HepG2 (cell line): ENCODE results near the gene SHLD1. TPM values are rescaled to one million over a fixed set of nuclear protein-coding genes. Genes with fewer than 3 reads are reported as not detected.
A peak's percentile ranks its signal among the peaks of the same experiment; 100 is the strongest.

Source experiments
- ATF3 ChIP-seq: sonication (generic); formaldehyde crosslinking; IDR thresholded peaks from 2 replicates; pipeline ENCODE4 v1.4.0; 2020; ENCODE audit warnings: missing genetic modification reagents
- CEBPB ChIP-seq: IDR thresholded peaks from 2 replicates; pipeline ENCODE4 v1.6.1; 2011; ENCODE audit warnings: low read depth, low read length, improper control_type of control experiment, borderline replicate concordance
- CENPX ChIP-seq: sonication (generic); formaldehyde crosslinking; IDR thresholded peaks from 2 replicates; pipeline ENCODE4 v1.9.0; 2021; ENCODE audit warnings: mild to moderate bottlenecking, missing genetic modification reagents, moderate library complexity
- DDIT3 ChIP-seq: sonication (generic); formaldehyde crosslinking; IDR thresholded peaks from 2 replicates; pipeline ENCODE4 v1.4.0; 2020; ENCODE audit warnings: mild to moderate bottlenecking, missing genetic modification reagents
- FLYWCH1 ChIP-seq: sonication (generic); formaldehyde crosslinking; IDR thresholded peaks from 2 replicates; pipeline ENCODE4 v1.8.1; 2023; ENCODE audit warnings: mild to moderate bottlenecking, missing genetic modification reagents
- HES4 ChIP-seq: sonication (generic); formaldehyde crosslinking; IDR thresholded peaks from 2 replicates; pipeline ENCODE4 v1.9.0; 2021; ENCODE audit warnings: mild to moderate bottlenecking, missing genetic modification reagents, borderline replicate concordance
- HNRNPL ChIP-seq: fragments of 200-400 bp; formaldehyde crosslinking; IDR thresholded peaks from 2 replicates; pipeline ENCODE4 v1.6.1; 2017; ENCODE audit warnings: mild to moderate bottlenecking, low read depth, low read length
- NONO ChIP-seq, 2 experiments: fragments of 450-650 bp in 1 of 2; sonication (generic) in 1 of 2; formaldehyde crosslinking in 1 of 2; IDR thresholded peaks in 1 of 2; conservative IDR thresholded peaks in 1 of 2; 2 replicates each; pipeline versions ENCODE4 v1.6.1 to v1.8.0; 2017 to 2022; ENCODE audit warnings: mild to moderate bottlenecking in 1 of 2, missing genetic modification reagents in 1 of 2, moderate library complexity in 1 of 2
- RFX3 ChIP-seq: IDR thresholded peaks from 2 replicates; pipeline ENCODE4 v1.6.1; 2016; ENCODE audit warnings: missing biosample characterization, missing genetic modification reagents
- SALL1 ChIP-seq: sonication (generic); formaldehyde crosslinking; IDR thresholded peaks from 2 replicates; pipeline ENCODE4 v1.8.0; 2022; ENCODE audit warnings: mild to moderate bottlenecking, missing genetic modification reagents
- SP4 ChIP-seq: sonication (generic); formaldehyde crosslinking; IDR thresholded peaks from 2 replicates; pipeline ENCODE4 v1.8.1; 2023; ENCODE audit warnings: mild to moderate bottlenecking, missing genetic modification reagents
- TBX3 ChIP-seq: fragments of 450-650 bp; IDR thresholded peaks from 2 replicates; pipeline ENCODE4 v1.6.1; 2017; ENCODE audit warnings: antibody characterized with exemption, mild to moderate bottlenecking, inconsistent platforms, borderline replicate concordance
- ZNF10 ChIP-seq: sonication (generic); formaldehyde crosslinking; IDR thresholded peaks from 2 replicates; pipeline ENCODE4 v1.4.0; 2020; ENCODE audit warnings: mild to moderate bottlenecking, low read depth, missing genetic modification reagents, borderline replicate concordance
- ZNF329 ChIP-seq: sonication (generic); formaldehyde crosslinking; IDR thresholded peaks from 2 replicates; pipeline ENCODE4 v1.9.0; 2021; ENCODE audit warnings: low read depth, mild to moderate bottlenecking, missing genetic modification reagents
- ZNF33B ChIP-seq: sonication (generic); formaldehyde crosslinking; IDR thresholded peaks from 2 replicates; pipeline ENCODE4 v1.5.1; 2020; ENCODE audit warnings: mild to moderate bottlenecking, missing genetic modification reagents
- ZNF431 ChIP-seq: sonication (generic); formaldehyde crosslinking; IDR thresholded peaks from 2 replicates; pipeline ENCODE4 v1.9.0; 2022; ENCODE audit warnings: missing genetic modification reagents, low read depth, mild to moderate bottlenecking, borderline replicate concordance
- ZNF749 ChIP-seq: sonication (generic); formaldehyde crosslinking; IDR thresholded peaks from 2 replicates; pipeline ENCODE4 v1.8.0; 2022; ENCODE audit warnings: mild to moderate bottlenecking, missing genetic modification reagents, moderate library complexity, borderline replicate concordance
- ZNF879 ChIP-seq: sonication (generic); formaldehyde crosslinking; IDR thresholded peaks from 2 replicates; pipeline ENCODE4 v1.8.1; 2023; ENCODE audit warnings: missing genetic modification reagents
- ZZZ3 ChIP-seq: sonication (generic); formaldehyde crosslinking; IDR thresholded peaks from 2 replicates; pipeline ENCODE4 v1.4.0; 2020; ENCODE audit warnings: missing genetic modification reagents, mild to moderate bottlenecking, borderline replicate concordance
- polyA plus RNA-seq, 8 experiments: library from polyadenylated mRNA; depleted of rRNA in 3 of 8; stranded (reverse) in 7 of 8; unstranded in 1 of 8; fragments of >200 nt; fragmentation: Illumina TruSeq in 4 of 8; extraction: Trizol in 4 of 8; gene quantifications; 2 replicates each; pipeline versions ENCODE4 v1.2.1 to v1.2.3, GENCODE V29; 2011 to 2016; ENCODE audit warnings: low read depth in 4 of 8, missing spikeins in 1 of 8, mixed read lengths in 1 of 8; ENCODE audit not compliant: insufficient read depth in 1 of 8
- total RNA-seq, 5 experiments: library from RNA; depleted of rRNA; stranded (reverse); fragments of >200 nt; fragmentation: Illumina TruSeq; extraction: Trizol; gene quantifications; 2 replicates each; pipeline ENCODE4 v1.2.3, GENCODE V29; 2016; ENCODE audit warnings: low read depth in 1 of 5
- TF ChIP-seq, protein P1 (sequence below): sonication (generic); formaldehyde crosslinking; IDR thresholded peaks from 2 replicates; pipeline ENCODE4 v1.5.1; 2020; ENCODE audit warnings: missing genetic modification reagents, mild to moderate bottlenecking, borderline replicate concordance
- TF ChIP-seq, protein P2 (sequence below): IDR thresholded peaks from 2 replicates; pipeline ENCODE4 v1.6.1; 2018; ENCODE audit warnings: missing genetic modification reagents, mild to moderate bottlenecking, missing compliant biosample characterization
- TF ChIP-seq, protein P3 (sequence below): sonication (generic); formaldehyde crosslinking; IDR thresholded peaks from 2 replicates; pipeline ENCODE4 v1.9.0; 2021; ENCODE audit warnings: missing genetic modification reagents, borderline replicate concordance

The SHLD1 gene
- total and polyA plus RNA-seq, 2 of the 13 experiments (the other 11 are each of a cell fraction or from before 2014, with no cell fraction given): 8.9 to 10.0 TPM

DNA sequence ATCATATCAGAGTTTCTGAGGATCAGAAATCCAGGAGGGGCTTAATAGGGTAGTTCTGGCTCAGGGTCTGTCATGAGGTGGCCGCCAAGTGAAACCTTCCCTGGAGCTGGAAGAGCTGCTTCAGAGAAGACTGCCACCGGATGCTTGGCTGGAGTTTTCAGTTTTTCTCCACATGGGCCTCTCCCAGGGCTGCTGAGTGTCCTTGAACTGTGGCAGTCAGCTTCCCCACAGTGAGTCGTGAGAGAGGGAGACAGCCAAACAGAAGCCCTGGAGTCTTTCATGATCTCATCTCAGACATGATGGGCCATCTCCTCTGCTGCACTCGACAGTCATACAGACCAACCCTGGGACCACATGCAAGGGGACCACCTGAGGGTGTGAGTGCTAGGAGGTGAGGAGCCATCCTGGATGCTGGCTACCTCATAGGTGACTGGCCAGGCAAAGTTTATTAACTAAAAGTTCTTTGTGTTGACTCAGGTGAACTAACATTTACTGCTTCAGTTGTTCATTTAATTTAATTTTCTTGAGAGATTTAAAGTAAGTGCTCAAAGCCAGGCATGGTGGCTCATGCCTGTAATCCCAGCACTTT, 71.5 kb downstream of the SHLD1 start (continued):
- TF ChIP-seq DDIT3 (no peak), RFX3 (CRISPR knock-in tag) (no peak), ZNF879 (CRISPR knock-in tag) (0 out of 2 replicates have a peak, but pooled peaks have one; percentile 82), TBX3 (no peak), CEBPB (no peak), HNRNPL (no peak), ZNF329 (CRISPR knock-in tag) (no peak), SALL1 (CRISPR knock-in tag) (peak; percentile 95), NONO (IDR thresholded peaks at IDR 0.05) (no peak), NONO (CRISPR knock-in tag; conservative IDR thresholded peaks at IDR 0.05) (no peak), ZNF749 (CRISPR knock-in tag) (no peak), ZNF10 (no peak), SP4 (CRISPR knock-in tag) (no peak), ZNF33B (CRISPR knock-in tag) (no peak), CENPX (CRISPR knock-in tag) (no peak), FLYWCH1 (CRISPR knock-in tag) (no peak), ATF3 (CRISPR knock-in tag) (peak; percentile 60), HES4 (CRISPR knock-in tag) (no peak; the same call in 1 of the 2 replicates), ZZZ3 (CRISPR knock-in tag) (0 out of 2 replicates have a peak, but pooled peaks have one; percentile 73), ZNF431 (CRISPR knock-in tag) (peak; percentile 35; the same call in 1 of the 2 replicates)
- TF ChIP-seq, protein P1, sequence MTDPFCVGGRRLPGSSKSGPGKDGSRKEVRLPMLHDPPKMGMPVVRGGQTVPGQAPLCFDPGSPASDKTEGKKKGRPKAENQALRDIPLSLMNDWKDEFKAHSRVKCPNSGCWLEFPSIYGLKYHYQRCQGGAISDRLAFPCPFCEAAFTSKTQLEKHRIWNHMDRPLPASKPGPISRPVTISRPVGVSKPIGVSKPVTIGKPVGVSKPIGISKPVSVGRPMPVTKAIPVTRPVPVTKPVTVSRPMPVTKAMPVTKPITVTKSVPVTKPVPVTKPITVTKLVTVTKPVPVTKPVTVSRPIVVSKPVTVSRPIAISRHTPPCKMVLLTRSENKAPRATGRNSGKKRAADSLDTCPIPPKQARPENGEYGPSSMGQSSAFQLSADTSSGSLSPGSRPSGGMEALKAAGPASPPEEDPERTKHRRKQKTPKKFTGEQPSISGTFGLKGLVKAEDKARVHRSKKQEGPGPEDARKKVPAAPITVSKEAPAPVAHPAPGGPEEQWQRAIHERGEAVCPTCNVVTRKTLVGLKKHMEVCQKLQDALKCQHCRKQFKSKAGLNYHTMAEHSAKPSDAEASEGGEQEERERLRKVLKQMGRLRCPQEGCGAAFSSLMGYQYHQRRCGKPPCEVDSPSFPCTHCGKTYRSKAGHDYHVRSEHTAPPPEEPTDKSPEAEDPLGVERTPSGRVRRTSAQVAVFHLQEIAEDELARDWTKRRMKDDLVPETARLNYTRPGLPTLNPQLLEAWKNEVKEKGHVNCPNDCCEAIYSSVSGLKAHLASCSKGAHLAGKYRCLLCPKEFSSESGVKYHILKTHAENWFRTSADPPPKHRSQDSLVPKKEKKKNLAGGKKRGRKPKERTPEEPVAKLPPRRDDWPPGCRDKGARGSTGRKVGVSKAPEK (CRISPR knock-in tag): no peak
- TF ChIP-seq, protein P2, sequence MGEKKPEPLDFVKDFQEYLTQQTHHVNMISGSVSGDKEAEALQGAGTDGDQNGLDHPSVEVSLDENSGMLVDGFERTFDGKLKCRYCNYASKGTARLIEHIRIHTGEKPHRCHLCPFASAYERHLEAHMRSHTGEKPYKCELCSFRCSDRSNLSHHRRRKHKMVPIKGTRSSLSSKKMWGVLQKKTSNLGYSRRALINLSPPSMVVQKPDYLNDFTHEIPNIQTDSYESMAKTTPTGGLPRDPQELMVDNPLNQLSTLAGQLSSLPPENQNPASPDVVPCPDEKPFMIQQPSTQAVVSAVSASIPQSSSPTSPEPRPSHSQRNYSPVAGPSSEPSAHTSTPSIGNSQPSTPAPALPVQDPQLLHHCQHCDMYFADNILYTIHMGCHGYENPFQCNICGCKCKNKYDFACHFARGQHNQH: peak; percentile 92
- TF ChIP-seq, protein P3, sequence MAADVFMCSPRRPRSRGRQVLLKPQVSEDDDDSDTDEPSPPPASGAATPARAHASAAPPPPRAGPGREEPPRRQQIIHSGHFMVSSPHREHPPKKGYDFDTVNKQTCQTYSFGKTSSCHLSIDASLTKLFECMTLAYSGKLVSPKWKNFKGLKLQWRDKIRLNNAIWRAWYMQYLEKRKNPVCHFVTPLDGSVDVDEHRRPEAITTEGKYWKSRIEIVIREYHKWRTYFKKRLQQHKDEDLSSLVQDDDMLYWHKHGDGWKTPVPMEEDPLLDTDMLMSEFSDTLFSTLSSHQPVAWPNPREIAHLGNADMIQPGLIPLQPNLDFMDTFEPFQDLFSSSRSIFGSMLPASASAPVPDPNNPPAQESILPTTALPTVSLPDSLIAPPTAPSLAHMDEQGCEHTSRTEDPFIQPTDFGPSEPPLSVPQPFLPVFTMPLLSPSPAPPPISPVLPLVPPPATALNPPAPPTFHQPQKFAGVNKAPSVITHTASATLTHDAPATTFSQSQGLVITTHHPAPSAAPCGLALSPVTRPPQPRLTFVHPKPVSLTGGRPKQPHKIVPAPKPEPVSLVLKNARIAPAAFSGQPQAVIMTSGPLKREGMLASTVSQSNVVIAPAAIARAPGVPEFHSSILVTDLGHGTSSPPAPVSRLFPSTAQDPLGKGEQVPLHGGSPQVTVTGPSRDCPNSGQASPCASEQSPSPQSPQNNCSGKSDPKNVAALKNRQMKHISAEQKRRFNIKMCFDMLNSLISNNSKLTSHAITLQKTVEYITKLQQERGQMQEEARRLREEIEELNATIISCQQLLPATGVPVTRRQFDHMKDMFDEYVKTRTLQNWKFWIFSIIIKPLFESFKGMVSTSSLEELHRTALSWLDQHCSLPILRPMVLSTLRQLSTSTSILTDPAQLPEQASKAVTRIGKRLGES: peak; percentile 28; the same call in 1 of the 2 replicates
